Measurements from ENCODE around the gene PER3. TPM values are rescaled to one million over a fixed set of nuclear protein-coding genes. Genes with fewer than 3 reads are reported as not detected.

The PER3 gene
- total and polyA plus RNA-seq, 8 donors = 4.6 to 13.9 (median 9.6) TPM

DNA sequence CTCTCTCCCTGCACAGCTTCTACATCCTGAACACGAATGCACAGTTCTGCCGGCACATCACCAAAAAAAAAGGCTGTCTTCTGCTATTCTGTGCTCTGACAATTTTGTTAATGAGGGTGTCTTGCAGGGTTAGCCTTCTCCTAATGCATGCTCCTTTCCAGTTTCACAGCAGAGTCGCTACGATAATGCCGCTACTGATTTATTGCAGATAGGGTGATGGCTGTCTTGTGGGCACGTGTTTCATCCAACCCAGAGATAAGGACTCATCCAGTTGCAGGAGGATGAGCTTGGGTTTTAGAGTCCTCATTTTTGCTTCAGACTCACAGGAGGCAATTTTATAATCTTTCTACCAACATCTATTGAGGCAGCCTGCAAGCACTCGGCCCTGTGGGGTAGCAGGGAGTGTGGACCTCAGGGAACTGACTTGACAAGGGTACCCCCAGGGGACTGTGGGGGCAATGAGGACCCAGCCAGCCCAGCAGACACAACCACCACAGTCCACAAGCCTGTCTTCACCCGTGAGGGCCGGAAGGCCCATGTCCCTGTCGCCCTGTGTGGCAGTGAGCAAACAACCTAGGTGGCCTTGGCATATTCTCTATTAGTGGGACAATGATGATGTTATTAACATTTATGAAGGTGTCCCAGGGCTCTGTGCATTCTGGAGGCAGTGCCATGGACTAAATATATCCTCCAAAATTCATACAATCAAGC, 84.1 kb downstream of the PER3 start:
- no peak for DNase-seq
- no peak overlapping the region for H3K27ac ChIP-seq
- H3K4me1 ChIP-seq = no peaks in the 10 kb centered on the region
- TF ChIP-seq, protein P1, sequence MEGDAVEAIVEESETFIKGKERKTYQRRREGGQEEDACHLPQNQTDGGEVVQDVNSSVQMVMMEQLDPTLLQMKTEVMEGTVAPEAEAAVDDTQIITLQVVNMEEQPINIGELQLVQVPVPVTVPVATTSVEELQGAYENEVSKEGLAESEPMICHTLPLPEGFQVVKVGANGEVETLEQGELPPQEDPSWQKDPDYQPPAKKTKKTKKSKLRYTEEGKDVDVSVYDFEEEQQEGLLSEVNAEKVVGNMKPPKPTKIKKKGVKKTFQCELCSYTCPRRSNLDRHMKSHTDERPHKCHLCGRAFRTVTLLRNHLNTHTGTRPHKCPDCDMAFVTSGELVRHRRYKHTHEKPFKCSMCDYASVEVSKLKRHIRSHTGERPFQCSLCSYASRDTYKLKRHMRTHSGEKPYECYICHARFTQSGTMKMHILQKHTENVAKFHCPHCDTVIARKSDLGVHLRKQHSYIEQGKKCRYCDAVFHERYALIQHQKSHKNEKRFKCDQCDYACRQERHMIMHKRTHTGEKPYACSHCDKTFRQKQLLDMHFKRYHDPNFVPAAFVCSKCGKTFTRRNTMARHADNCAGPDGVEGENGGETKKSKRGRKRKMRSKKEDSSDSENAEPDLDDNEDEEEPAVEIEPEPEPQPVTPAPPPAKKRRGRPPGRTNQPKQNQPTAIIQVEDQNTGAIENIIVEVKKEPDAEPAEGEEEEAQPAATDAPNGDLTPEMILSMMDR (IDR thresholded peaks at IDR 0.05) = no peak
- 75 to 85% methylated on average over 10 of the region's 10 CpGs for WGBS, 2 donors
- no peak for ATAC-seq
- intact Hi-C loops (cut with DNase I) = no loop called here
- no peak overlapping the region for H3K4me3 ChIP-seq
- H3K36me3 ChIP-seq = no peaks in the 10 kb centered on the region
- H3K9me3 ChIP-seq = no peaks in the 10 kb centered on the region
- H3K27me3 ChIP-seq = no peaks in the 10 kb centered on the region
- no peak for FAIRE-seq

DNA sequence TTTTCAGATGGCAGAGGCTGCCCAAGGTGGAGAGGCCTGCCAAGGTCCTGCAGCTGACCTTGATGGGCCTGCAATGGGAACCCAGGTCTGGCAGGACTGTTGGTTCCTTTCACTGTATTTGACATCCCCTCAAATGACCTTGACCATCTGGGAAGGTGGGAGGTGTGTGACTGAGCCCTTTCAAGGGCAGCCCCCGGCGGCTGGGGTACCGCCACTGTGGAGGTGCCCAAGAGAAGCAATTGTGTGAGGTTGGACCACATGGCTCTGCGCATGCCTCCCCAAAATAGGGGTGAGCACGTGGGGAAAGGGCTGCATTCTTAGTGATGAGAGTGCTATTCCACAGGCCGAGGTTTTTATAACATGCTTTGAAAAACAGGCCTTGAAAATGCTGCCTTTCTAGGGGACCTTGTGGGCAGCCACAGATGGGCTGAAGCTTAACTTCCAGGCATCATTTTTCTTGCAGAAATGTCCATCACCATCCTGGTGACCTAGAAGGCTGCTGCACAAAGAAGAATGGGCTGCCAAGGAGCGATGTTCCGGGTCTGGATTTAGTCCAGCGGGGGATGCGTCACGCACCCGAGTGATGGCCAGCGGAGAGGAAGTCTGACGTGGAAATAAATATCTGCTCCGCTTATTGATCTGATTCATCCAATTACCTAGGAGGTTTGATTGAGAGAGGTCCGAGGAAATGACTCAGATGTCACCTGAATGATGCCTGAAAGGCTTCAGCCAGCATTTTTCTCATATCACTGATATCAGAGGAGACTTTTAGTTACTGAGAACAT, 85.2 kb downstream of the PER3 start:
- Histone ChIP-seq H3K4me3 (no peak overlapping the region), H3K4me1 (no peaks in the 10 kb centered on the region), H3K27me3 (no peaks in the 10 kb centered on the region), H3K36me3 (no peaks in the 10 kb centered on the region), H3K9me3 (no peaks in the 10 kb centered on the region), H3K27ac (no peak overlapping the region)
- intact Hi-C loops (cut with DNase I) = no loop called here
- FAIRE-seq (no peak), ATAC-seq (no peak), DNase-seq (no peak)
- whole genome bisulfite sequencing, 2 donors = 74 to 75% methylated on average over 16 of the region's 16 CpGs
- TF ChIP-seq, protein P1 (IDR thresholded peaks at IDR 0.05) = no peak

DNA sequence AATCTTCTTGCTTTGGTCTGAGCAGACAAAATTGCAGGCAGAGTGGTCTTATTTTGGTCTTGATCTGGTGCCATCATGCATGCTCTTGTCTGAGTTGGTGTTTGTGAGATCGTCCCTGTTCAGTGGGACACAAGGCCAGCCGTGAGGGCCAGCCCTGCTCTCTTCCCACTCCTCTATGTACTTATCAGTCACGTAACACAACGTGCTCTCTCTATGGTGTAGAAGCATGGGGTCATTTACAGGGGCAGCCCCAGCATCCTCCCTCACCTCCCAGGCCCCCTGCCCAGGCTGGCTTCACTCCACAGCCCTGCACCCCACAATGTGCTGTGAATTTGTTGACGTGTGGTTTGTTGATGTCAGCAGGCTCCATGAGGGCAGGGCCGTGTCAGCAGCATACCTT, 87.0 kb downstream of the PER3 start:
- WGBS, 2 donors = 64 to 74% methylated on average over 6 of the region's 6 CpGs
- intact Hi-C loops (cut with DNase I) = no loop called here
- no peak overlapping the region for H3K27ac ChIP-seq

DNA sequence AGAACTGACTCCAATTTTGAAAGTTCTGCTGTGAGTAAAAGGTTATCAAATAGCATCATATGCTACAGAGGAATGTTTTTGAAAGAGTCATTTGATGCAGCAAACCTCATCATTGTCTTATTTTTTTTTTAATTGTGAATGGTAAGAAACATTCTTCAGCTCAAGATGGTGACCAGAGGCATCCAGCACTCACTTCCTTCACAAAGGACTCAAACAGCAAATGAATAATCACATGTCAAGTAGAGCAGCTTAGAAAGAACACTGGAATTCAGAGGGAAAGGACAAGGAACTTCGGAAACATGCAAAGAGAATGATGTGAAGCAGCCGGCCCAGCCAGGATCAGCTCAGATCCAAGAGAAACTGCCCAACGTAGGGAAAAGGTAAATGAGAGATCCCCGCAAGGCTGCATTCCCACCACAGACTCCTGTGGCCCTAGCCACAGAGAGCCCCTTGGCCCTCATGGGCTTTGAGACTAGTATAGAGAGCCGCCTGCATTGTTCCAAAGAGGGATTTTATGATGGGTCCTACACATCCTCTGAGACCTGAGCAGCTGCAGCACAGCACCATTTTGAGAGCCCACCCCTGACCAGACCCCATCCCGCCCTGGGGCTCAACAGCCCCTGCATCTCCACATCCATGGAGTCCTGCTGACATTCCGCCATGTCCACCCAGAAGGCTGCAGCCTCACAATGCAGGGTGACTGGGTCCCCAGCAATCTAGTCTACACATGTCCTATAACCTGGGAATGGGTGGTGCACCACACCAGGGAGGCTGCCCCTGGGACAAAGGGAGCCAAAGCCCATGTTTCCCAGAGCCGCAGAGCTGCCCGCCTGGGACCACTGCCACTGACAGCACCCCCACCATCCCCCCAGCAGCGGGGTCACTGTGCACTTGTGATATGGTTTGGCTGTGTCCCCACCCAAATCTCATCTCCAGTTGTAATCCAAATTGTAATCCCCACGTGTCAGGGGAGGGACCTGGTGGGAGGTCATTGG, 90.0 kb downstream of the PER3 start:
- FAIRE-seq (no peak), DNase-seq (no peak), ATAC-seq (no peak)
- no peak overlapping the region for H3K27ac ChIP-seq
- H3K4me1 ChIP-seq = no peaks in the 10 kb centered on the region
- no peaks in the 10 kb centered on the region for H3K36me3 ChIP-seq
- no peaks in the 10 kb centered on the region for H3K27me3 ChIP-seq
- TF ChIP-seq, protein P1 (IDR thresholded peaks at IDR 0.05) = no peak
- intact Hi-C loops (cut with DNase I) = no loop called here
- no peaks in the 10 kb centered on the region for H3K9me3 ChIP-seq
- WGBS, 2 donors = 72 to 76% methylated on average over 11 of the region's 11 CpGs
- no peak overlapping the region for H3K4me3 ChIP-seq

More for the DNA sequence above, 87.0 kb downstream of the PER3 start:
- no peak overlapping the region for H3K4me3 ChIP-seq
- no peak for DNase-seq
- H3K4me1 ChIP-seq = no peaks in the 10 kb centered on the region
- no peaks in the 10 kb centered on the region for H3K27me3 ChIP-seq
- H3K36me3 ChIP-seq = no peaks in the 10 kb centered on the region
- TF ChIP-seq, protein P1 (IDR thresholded peaks at IDR 0.05) = no peak
- H3K9me3 ChIP-seq = no peaks in the 10 kb centered on the region
- FAIRE-seq = no peak
- ATAC-seq = no peak

All from pancreas (tissue), 10 donors.